Measurements from ENCODE around the gene PDIK1L. TPM values are rescaled to one million over a fixed set of nuclear protein-coding genes. Genes with fewer than 3 reads are reported as not detected.

Gene PDIK1L
- total RNA-seq, 1 donor from 2014 or later: 12.0 TPM

- H3K4me3 ChIP-seq: no peak overlapping the region
- no peaks in the 10 kb centered on the region for H4K20me1 ChIP-seq (ENCODE audit: low read depth)
- Mint-ChIP-seq H3K4me3 (no peak overlapping the region), H3K9me3 (no peaks in the 10 kb centered on the region), H3K36me3 (no peaks in the 10 kb centered on the region), H3K27ac (no peak overlapping the region), H3K27me3 (ENCODE audit: insufficient read depth, low read depth) (peaks cover 9% of the 10 kb centered on the region), H3K4me1 (peaks cover 4% of the 10 kb centered on the region)
- DNase-seq (ENCODE audit: low spot score): no peak
- no peak overlapping the region for H2AFZ ChIP-seq (replicated peaks)
- H3K4me1 ChIP-seq: no peaks in the 10 kb centered on the region
- H3K36me3 ChIP-seq: no peaks in the 10 kb centered on the region
- H3K79me2 ChIP-seq (ENCODE audit: low read depth): no peaks in the 10 kb centered on the region
- H3K4me2 ChIP-seq: no peak overlapping the region
- no peaks in the 10 kb centered on the region for H3F3A ChIP-seq (ENCODE audit: low read depth)
- H3K27me3 ChIP-seq: no peaks in the 10 kb centered on the region
- H3K9ac ChIP-seq: no peak overlapping the region
- no peaks in the 10 kb centered on the region for H3K9me3 ChIP-seq (ENCODE audit: low read depth)
- H3K27ac ChIP-seq: no peak overlapping the region
- no peak for TF ChIP-seq CTCF (IDR thresholded peaks at IDR 0.05)
- no peak for TF ChIP-seq EZH2 (IDR thresholded peaks at IDR 0.05)
- no peak for TF ChIP-seq EZH2phosphoT487 (IDR thresholded peaks at IDR 0.05)
Observed at GRCh38 chr1:26066857-26067256, 44.8 kb upstream of the PDIK1L start.

GRCh38 chr1:26067432-26067911, 44.2 kb upstream of the PDIK1L start, which contains the start of gene TRIM63:
TSS of gene TRIM63 (minus strand) at chr1:26067630. CDS start at chr1:26067494, 136 bp downstream.
- Histone ChIP-seq H3K27ac (no peak within 1 kb of the TSS), H4K20me1 (ENCODE audit: low read depth) (no peaks in the 10 kb centered on the region), H3F3A (ENCODE audit: low read depth) (no peaks in the 10 kb centered on the region), H3K9me3 (ENCODE audit: low read depth) (no peaks in the 10 kb centered on the region), H3K4me3 (no peak within 1 kb of the TSS), H3K36me3 (no peaks in the 10 kb centered on the region), H3K9ac (no peak within 1 kb of the TSS), H2AFZ (replicated peaks) (no peak within 1 kb of the TSS), H3K4me1 (no peaks in the 10 kb centered on the region), H3K27me3 (no peaks in the 10 kb centered on the region), H3K79me2 (ENCODE audit: low read depth) (no peaks in the 10 kb centered on the region), H3K4me2 (no peak within 1 kb of the TSS)
- no peak for DNase-seq (ENCODE audit: low spot score)
- TF ChIP-seq EZH2 (IDR thresholded peaks at IDR 0.05) (no peak), EZH2phosphoT487 (IDR thresholded peaks at IDR 0.05) (no peak), CTCF (IDR thresholded peaks at IDR 0.05) (no peak)
- Mint-ChIP-seq H3K9me3 (no peaks in the 10 kb centered on the region), H3K27ac (no peak within 1 kb of the TSS), H3K4me1 (peaks cover 4% of the 10 kb centered on the region), H3K27me3 (ENCODE audit: insufficient read depth, low read depth) (peaks cover 11% of the 10 kb centered on the region), H3K4me3 (peak within 1 kb of the TSS; percentile 45), H3K36me3 (no peaks in the 10 kb centered on the region)

- no peaks in the 10 kb centered on the region for H3K36me3 Mint-ChIP-seq
- no peak overlapping the region for H3K4me3 Mint-ChIP-seq
Observed at GRCh38 chr1:26069941-26070295, 41.7 kb upstream of the PDIK1L start.

GRCh38 chr1:26070296-26070962, 41.2 kb upstream of the PDIK1L start:
- H3K27ac Mint-ChIP-seq: no peak overlapping the region
- H3K9ac ChIP-seq: no peak overlapping the region
- H3K9me3 Mint-ChIP-seq: no peaks in the 10 kb centered on the region
- no peak overlapping the region for H2AFZ ChIP-seq (replicated peaks)
- H3K4me1 ChIP-seq: no peaks in the 10 kb centered on the region
- TF ChIP-seq EZH2 (IDR thresholded peaks at IDR 0.05): no peak
- TF ChIP-seq CTCF (IDR thresholded peaks at IDR 0.05): no peak
- no peak for TF ChIP-seq EZH2phosphoT487 (IDR thresholded peaks at IDR 0.05)
- peaks cover 4% of the 10 kb centered on the region for H3K4me1 Mint-ChIP-seq
- H3K36me3 ChIP-seq: no peaks in the 10 kb centered on the region
- no peaks in the 10 kb centered on the region for H3F3A ChIP-seq (ENCODE audit: low read depth)
- no peak overlapping the region for H3K4me3 ChIP-seq
- no peaks in the 10 kb centered on the region for H3K9me3 ChIP-seq (ENCODE audit: low read depth)
- H3K4me2 ChIP-seq: no peak overlapping the region
- H3K36me3 Mint-ChIP-seq: no peaks in the 10 kb centered on the region
- no peak for DNase-seq (ENCODE audit: low spot score)
- peaks cover 10% of the 10 kb centered on the region for H3K27me3 Mint-ChIP-seq (ENCODE audit: insufficient read depth, low read depth)
- no peak overlapping the region for H3K27ac ChIP-seq
- H3K4me3 Mint-ChIP-seq: no peak overlapping the region
- H3K27me3 ChIP-seq: no peaks in the 10 kb centered on the region
- H3K79me2 ChIP-seq (ENCODE audit: low read depth): no peaks in the 10 kb centered on the region
- H4K20me1 ChIP-seq (ENCODE audit: low read depth): no peaks in the 10 kb centered on the region

More at GRCh38 chr1:26069941-26070295, 41.7 kb upstream of the PDIK1L start:
- Mint-ChIP-seq H3K27me3 (ENCODE audit: insufficient read depth, low read depth) (peaks cover 11% of the 10 kb centered on the region), H3K27ac (no peak overlapping the region), H3K4me1 (peaks cover 4% of the 10 kb centered on the region), H3K9me3 (no peaks in the 10 kb centered on the region)
- H3K36me3 ChIP-seq: no peaks in the 10 kb centered on the region
- H3K79me2 ChIP-seq (ENCODE audit: low read depth): no peaks in the 10 kb centered on the region
- H3K9ac ChIP-seq: no peak overlapping the region
- DNase-seq (ENCODE audit: low spot score): no peak
- no peaks in the 10 kb centered on the region for H3K27me3 ChIP-seq
- no peak for TF ChIP-seq EZH2phosphoT487 (IDR thresholded peaks at IDR 0.05)
- no peak overlapping the region for H3K27ac ChIP-seq
- no peaks in the 10 kb centered on the region for H3K4me1 ChIP-seq
- H3K4me3 ChIP-seq: no peak overlapping the region
- H3F3A ChIP-seq (ENCODE audit: low read depth): no peaks in the 10 kb centered on the region
- H3K9me3 ChIP-seq (ENCODE audit: low read depth): no peaks in the 10 kb centered on the region
- no peaks in the 10 kb centered on the region for H4K20me1 ChIP-seq (ENCODE audit: low read depth)
- H3K4me2 ChIP-seq: no peak overlapping the region
- no peak overlapping the region for H2AFZ ChIP-seq (replicated peaks)
